Gastroesophageal sphincter (tissue), 4 donors: ENCODE data around the gene ITGB8. TPM values are rescaled to one million over a fixed set of nuclear protein-coding genes. Genes with fewer than 3 reads are reported as not detected.

Experiments
- ATAC-seq: fragments of 150-250 bp; one replicate; pipeline ENCODE4 v1.9.1; 2016; ENCODE audit warnings: mild to moderate bottlenecking, moderate library complexity
- H3K27ac ChIP-seq, 4 donors: fragments of 200-600 bp; sonication (generic) in 3 of 4; 1 replicate in 3 of 4; 2 replicates in 1 of 4; pipeline ENCODE4 v1.5.1; 2016 to 2019
- H3K27me3 ChIP-seq: fragments of 200-600 bp; sonication (generic); one replicate; pipeline ENCODE4 v1.5.1; 2019
- H3K36me3 ChIP-seq, 2 donors: fragments of 200-600 bp; sonication (generic); one replicate each; pipeline ENCODE4 v1.5.1; 2019; ENCODE audit warnings: control low read depth in 1 of 2
- H3K4me1 ChIP-seq, 3 donors: fragments of 200-600 bp; sonication (generic); 1 replicate in 2 of 3; 2 replicates in 1 of 3; pipeline ENCODE4 v1.5.1; 2016 to 2019; ENCODE audit warnings: control low read depth in 2 of 3
- H3K4me3 ChIP-seq, 2 donors: fragments of 200-600 bp; sonication (generic); one replicate each; pipeline ENCODE4 v1.5.1; 2019; ENCODE audit warnings: mild to moderate bottlenecking in 1 of 2, moderate library complexity in 1 of 2
- H3K9me3 ChIP-seq, 3 donors: fragments of 200-600 bp; sonication (generic); one replicate each; pipeline ENCODE4 v1.5.1; 2017 to 2019; ENCODE audit warnings: control low read depth in 2 of 3
- EP300 ChIP-seq: sonication (generic); formaldehyde crosslinking; IDR thresholded peaks from one replicate; pipeline ENCODE4 v1.6.1; 2017; ENCODE audit warnings: antibody characterized with exemption, mild to moderate bottlenecking
- POLR2A ChIP-seq, 2 donors: fragments of 450-650 bp; IDR thresholded peaks; one replicate each; pipeline ENCODE4 v1.6.1; 2017; ENCODE audit warnings: antibody characterized with exemption in 2 of 2, mild to moderate bottlenecking in 2 of 2, moderate library complexity in 1 of 2
- POLR2AphosphoS5 ChIP-seq: sonication (generic); formaldehyde crosslinking; IDR thresholded peaks from one replicate; pipeline ENCODE4 v1.6.1; 2017; ENCODE audit warnings: antibody characterized with exemption
- WGBS, 2 donors: methylation state at CpG; one replicate each; pipeline ENCODE4 v1.1.5; 2018; ENCODE audit warnings: low coverage in 1 of 2; 5-methylcytosine and 5-hydroxymethylcytosine counted together
- total RNA-seq, 4 donors: library from RNA; depleted of rRNA; stranded (reverse); fragments of >200 nt; gene quantifications; one replicate each; pipeline ENCODE4 v1.1.0, GENCODE V29; 2016
- TF ChIP-seq, protein P1 (sequence below), 4 experiments: fragments of 200-600 bp in 2 of 4; fragments of 450-650 bp in 2 of 4; sonication (generic) in 1 of 4; IDR thresholded peaks; one replicate each; pipeline ENCODE4 v1.5.1; 2017 to 2019; ENCODE audit warnings: antibody characterized with exemption in 4 of 4, mild to moderate bottlenecking in 2 of 4, moderate library complexity in 2 of 4

The ITGB8 gene
- total RNA-seq, 4 donors from 2014 or later, result 16.2 to 34.2 (median 27.1) TPM

DNA sequence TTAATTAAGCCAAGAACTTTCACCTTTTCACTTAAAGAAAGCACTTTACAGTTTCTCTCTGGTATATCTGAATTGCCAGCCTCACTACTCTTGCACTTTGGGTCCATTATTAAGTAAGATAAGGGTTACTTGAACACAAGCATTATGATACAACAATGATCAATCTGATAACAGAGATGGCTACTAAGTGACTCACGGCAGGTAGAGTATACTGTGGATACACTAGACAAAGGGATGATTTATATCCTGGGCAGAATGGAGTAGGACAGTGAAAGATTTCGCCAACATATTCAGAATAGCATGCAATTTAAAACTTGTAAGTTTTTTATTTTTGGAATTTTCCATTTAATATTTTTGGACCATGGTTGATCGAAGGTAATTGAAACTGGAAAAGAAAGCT, 34.3 kb upstream of the ITGB8 start:
- no peak overlapping the region for H3K4me3 ChIP-seq
- no peak overlapping the region for H3K27ac ChIP-seq
- no peaks in the 10 kb centered on the region for H3K9me3 ChIP-seq
- H3K36me3 ChIP-seq, result no peaks in the 10 kb centered on the region
- ATAC-seq, result no peak
- no peaks in the 10 kb centered on the region for H3K4me1 ChIP-seq
- H3K27me3 ChIP-seq, result no peaks in the 10 kb centered on the region
- WGBS, 2 donors, result 74 to 84% methylated on average over 3 of the region's 3 CpGs
- no peak for TF ChIP-seq EP300
- TF ChIP-seq POLR2AphosphoS5, result no peak
- no peak for TF ChIP-seq POLR2A (IDR thresholded peaks at IDR 0.05)
- TF ChIP-seq, protein P1, sequence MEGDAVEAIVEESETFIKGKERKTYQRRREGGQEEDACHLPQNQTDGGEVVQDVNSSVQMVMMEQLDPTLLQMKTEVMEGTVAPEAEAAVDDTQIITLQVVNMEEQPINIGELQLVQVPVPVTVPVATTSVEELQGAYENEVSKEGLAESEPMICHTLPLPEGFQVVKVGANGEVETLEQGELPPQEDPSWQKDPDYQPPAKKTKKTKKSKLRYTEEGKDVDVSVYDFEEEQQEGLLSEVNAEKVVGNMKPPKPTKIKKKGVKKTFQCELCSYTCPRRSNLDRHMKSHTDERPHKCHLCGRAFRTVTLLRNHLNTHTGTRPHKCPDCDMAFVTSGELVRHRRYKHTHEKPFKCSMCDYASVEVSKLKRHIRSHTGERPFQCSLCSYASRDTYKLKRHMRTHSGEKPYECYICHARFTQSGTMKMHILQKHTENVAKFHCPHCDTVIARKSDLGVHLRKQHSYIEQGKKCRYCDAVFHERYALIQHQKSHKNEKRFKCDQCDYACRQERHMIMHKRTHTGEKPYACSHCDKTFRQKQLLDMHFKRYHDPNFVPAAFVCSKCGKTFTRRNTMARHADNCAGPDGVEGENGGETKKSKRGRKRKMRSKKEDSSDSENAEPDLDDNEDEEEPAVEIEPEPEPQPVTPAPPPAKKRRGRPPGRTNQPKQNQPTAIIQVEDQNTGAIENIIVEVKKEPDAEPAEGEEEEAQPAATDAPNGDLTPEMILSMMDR (IDR thresholded peaks at IDR 0.05), result no peak

DNA sequence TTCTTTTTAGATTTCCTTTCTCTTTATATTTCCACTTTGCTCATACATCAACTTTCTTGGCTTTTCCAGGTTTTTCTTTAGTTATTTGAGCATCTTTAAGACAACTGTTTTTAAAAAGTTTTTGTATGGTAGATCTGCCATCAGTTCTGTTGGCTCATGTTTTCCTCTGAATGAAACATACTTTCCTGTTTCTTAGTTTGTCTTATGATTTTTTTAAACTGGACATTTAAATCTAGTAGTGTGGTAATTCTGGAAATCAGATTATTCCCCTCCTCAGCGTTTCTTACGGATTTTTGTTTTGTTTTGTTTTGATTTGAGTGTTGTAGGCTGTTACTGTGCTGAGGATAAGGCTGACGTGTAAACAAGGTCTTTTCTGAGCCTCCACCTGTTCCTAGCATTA, 33.8 kb upstream of the ITGB8 start:
- Histone ChIP-seq H3K27ac (no peak overlapping the region), H3K27me3 (no peaks in the 10 kb centered on the region), H3K4me3 (no peak overlapping the region), H3K4me1 (no peaks in the 10 kb centered on the region), H3K9me3 (no peaks in the 10 kb centered on the region), H3K36me3 (no peaks in the 10 kb centered on the region)
- 27 to 56% methylated on average over 2 to 3 of the region's 3 CpGs for WGBS, 2 donors
- TF ChIP-seq POLR2AphosphoS5 (no peak), POLR2A (IDR thresholded peaks at IDR 0.05) (no peak), EP300 (no peak)
- TF ChIP-seq, protein P1 (IDR thresholded peaks at IDR 0.05), result no peak
- no peak for ATAC-seq

DNA sequence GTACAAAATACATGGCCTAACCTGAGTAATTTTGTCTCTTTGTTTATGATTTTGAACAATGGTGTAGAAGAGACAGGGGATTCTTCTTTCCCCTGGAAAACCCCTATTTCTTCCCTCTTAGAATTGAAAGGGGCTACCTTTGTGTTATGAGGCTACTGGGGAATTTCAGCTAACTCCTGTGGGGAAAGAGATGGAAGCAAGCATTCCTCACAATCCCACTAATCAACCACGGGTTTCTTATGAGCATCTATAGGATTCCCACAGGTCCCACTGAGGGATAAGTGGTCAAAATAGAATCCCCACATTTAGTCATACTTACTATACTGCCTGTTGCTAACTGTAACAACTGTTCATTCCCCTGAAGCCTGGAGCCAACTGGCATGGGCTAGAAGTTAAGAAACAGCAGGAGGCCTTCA, 32.2 kb upstream of the ITGB8 start:
- Histone ChIP-seq H3K36me3 (no peaks in the 10 kb centered on the region), H3K27ac (no peak overlapping the region), H3K4me3 (no peak overlapping the region), H3K27me3 (no peaks in the 10 kb centered on the region), H3K9me3 (no peaks in the 10 kb centered on the region), H3K4me1 (no peaks in the 10 kb centered on the region)
- 73% methylated on average over 1 of the region's 1 CpG; no CpG with 5 or more reads in 1 of the 2 donors for WGBS, 2 donors
- TF ChIP-seq POLR2AphosphoS5 (no peak), EP300 (no peak), POLR2A (IDR thresholded peaks at IDR 0.05) (no peak)
- TF ChIP-seq, protein P1 (IDR thresholded peaks at IDR 0.05), result no peak
- no peak for ATAC-seq

GRCh38 chr7:20299145-20299544, 31.6 kb upstream of the ITGB8 start:
- Histone ChIP-seq H3K27me3 (no peaks in the 10 kb centered on the region), H3K36me3 (no peaks in the 10 kb centered on the region), H3K4me3 (no peak overlapping the region), H3K4me1 (no peaks in the 10 kb centered on the region), H3K9me3 (no peaks in the 10 kb centered on the region), H3K27ac (no peak overlapping the region)
- 67 to 83% methylated on average over 1 of the region's 1 CpG for WGBS, 2 donors
- ATAC-seq, result no peak
- TF ChIP-seq POLR2A (IDR thresholded peaks at IDR 0.05) (no peak), EP300 (no peak), POLR2AphosphoS5 (no peak)
- TF ChIP-seq, protein P1 (IDR thresholded peaks at IDR 0.05), result no peak

- Histone ChIP-seq H3K4me3 (no peak overlapping the region), H3K9me3 (no peaks in the 10 kb centered on the region), H3K4me1 (no peaks in the 10 kb centered on the region), H3K36me3 (no peaks in the 10 kb centered on the region), H3K27me3 (no peaks in the 10 kb centered on the region), H3K27ac (no peak overlapping the region)
- TF ChIP-seq, protein P1 (IDR thresholded peaks at IDR 0.05), result no peak
- no peak for TF ChIP-seq EP300
- no peak for TF ChIP-seq POLR2AphosphoS5
- no peak for TF ChIP-seq POLR2A (IDR thresholded peaks at IDR 0.05)
- ATAC-seq, result no peak
- WGBS, 2 donors, result 77 to 83% methylated on average over 2 to 5 of the region's 6 CpGs
Measured at GRCh38 chr7:20299647-20300312, 30.9 kb upstream of the ITGB8 start.
